BJ (cell line): ENCODE measurements around the gene ADGRV1. TPM values are rescaled to one million over a fixed set of nuclear protein-coding genes. Genes with fewer than 3 reads are reported as not detected.

ENCODE experiments used
- CTCF ChIA-PET: fragments of 350-600 bp; formaldehyde crosslinking; extraction: SDS; loops from one replicate; lab custom pipeline; 2021; ENCODE audit warnings: antibody characterized with exemption, inconsistent platforms; lab: Yijun Ruan, JAX
- POLR2A ChIA-PET: fragments of 300-600 bp; sonication (Branson Sonifier 250); formaldehyde crosslinking; extraction: SDS; loops from one replicate; lab custom pipeline; 2021; ENCODE audit warnings: antibody characterized with exemption; lab: Charles Lee
- DNase-seq: peaks from one replicate; pipeline ENCODE4 v3.0.0-alpha.2; 2011; ENCODE audit warnings: low read depth
- H3K27me3 ChIP-seq: 2 replicates; pipeline ENCODE4 v1.6.0; 2011; ENCODE audit warnings: low read length; ENCODE audit not compliant: control insufficient read depth, insufficient read depth
- H3K36me3 ChIP-seq: 2 replicates; pipeline ENCODE4 v1.5.1; 2011; ENCODE audit warnings: low read length; ENCODE audit not compliant: control insufficient read depth, insufficient read depth
- H3K4me3 ChIP-seq: 2 replicates; pipeline ENCODE4 v1.5.1; 2011; ENCODE audit warnings: low read depth, mild to moderate bottlenecking, control low read depth, low read length
- polyA plus RNA-seq: library from polyadenylated mRNA; depleted of rRNA; stranded (reverse); fragments of >200 nt; gene quantifications from 2 replicates; pipeline ENCODE4 v1.2.3, GENCODE V29; 2011
- TF ChIP-seq, protein P1 (sequence below): IDR thresholded peaks from 2 replicates; pipeline ENCODE4 v1.5.1; 2011; ENCODE audit warnings: low read depth, mild to moderate bottlenecking, control low read depth, inconsistent platforms, low read length, moderate library complexity; ENCODE audit not compliant: insufficient read depth

Gene ADGRV1
- polyA plus RNA-seq, 1 experiment: 0.15 TPM

DNA sequence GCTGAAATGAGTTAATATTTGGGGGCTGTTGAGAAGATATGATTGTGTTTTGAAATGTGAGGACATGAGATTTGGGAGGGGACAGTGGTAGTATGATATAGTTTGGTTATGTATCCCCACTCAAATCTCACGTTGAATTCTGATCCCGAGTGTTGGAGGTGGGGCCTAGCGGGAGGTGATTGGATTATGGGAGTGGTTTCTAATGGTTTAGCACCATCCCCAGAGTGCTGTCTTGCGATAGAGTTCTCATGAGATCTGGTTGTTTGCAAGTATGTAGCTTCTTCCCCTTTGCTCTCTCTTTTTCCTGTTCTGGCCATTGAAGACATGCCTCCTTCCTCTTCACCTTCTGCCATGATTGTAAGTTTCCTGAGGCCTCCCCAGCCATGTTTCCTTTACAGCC lies 438.5 kb downstream of the ADGRV1 start:
- ChIA-PET POLR2A (interaction anchor here (0.8 kb wide), 1 partner anchor 10 kb away, joined by 5 read pairs; no protein-coding TSS in a partner anchor), CTCF (interaction anchor here (0.9 kb wide), 1 partner anchor 30 kb away, joined by 3 read pairs; no protein-coding TSS in a partner anchor)
- Histone ChIP-seq H3K4me3 (no peak overlapping the region), H3K36me3 (no peaks in the 10 kb centered on the region), H3K27me3 (no peaks in the 10 kb centered on the region)
- no peak for DNase-seq
- TF ChIP-seq, protein P1, sequence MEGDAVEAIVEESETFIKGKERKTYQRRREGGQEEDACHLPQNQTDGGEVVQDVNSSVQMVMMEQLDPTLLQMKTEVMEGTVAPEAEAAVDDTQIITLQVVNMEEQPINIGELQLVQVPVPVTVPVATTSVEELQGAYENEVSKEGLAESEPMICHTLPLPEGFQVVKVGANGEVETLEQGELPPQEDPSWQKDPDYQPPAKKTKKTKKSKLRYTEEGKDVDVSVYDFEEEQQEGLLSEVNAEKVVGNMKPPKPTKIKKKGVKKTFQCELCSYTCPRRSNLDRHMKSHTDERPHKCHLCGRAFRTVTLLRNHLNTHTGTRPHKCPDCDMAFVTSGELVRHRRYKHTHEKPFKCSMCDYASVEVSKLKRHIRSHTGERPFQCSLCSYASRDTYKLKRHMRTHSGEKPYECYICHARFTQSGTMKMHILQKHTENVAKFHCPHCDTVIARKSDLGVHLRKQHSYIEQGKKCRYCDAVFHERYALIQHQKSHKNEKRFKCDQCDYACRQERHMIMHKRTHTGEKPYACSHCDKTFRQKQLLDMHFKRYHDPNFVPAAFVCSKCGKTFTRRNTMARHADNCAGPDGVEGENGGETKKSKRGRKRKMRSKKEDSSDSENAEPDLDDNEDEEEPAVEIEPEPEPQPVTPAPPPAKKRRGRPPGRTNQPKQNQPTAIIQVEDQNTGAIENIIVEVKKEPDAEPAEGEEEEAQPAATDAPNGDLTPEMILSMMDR: no peak

DNA sequence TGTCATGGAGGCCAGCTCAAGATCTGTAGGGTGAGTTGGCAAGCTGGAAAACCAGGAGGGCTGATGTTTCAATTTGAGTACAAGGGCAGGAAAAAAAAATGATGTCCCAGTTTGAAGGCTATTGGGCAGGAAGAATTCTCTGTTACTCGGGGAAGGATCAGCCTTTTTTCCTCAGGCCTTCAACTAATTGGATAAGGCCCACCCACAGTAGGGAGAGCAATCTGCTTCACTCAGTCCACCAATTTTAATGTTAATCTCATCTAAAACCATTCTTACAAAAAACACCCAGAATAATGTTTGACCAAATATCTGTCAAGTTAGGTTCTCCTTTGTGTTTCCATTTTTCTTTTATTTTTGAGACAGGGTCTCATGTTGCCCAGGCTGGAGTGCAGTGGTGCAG lies 442.1 kb downstream of the ADGRV1 start:
- H3K27me3 ChIP-seq: no peaks in the 10 kb centered on the region
- ChIA-PET CTCF (interaction anchor here (0.6 kb wide), 1 partner anchor 94 kb away, joined by 5 read pairs; no protein-coding TSS in a partner anchor), POLR2A (no interaction called here)
- H3K4me3 ChIP-seq: no peak overlapping the region
- no peaks in the 10 kb centered on the region for H3K36me3 ChIP-seq
- TF ChIP-seq, protein P1: no peak
- no peak for DNase-seq

DNA sequence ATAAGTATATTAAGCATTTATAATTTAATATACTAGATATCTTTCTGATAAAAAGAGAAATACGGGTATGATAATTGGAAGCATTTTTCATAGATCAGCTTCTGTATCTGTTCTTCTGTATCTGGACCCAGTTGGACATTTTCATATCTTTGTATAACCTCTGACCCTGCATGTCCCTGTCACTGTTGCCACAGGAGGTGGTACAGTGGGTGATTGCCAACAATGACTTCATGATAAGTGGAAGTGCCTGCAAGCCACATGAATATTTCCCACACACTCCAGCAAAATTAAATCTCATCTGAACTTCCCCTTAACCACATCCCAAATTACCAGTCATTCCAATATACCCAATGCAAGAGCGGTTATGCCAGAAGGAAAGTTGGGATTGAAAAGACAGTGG lies 448.1 kb downstream of the ADGRV1 start:
- ChIA-PET POLR2A (no interaction called here), CTCF (no interaction called here)

DNA sequence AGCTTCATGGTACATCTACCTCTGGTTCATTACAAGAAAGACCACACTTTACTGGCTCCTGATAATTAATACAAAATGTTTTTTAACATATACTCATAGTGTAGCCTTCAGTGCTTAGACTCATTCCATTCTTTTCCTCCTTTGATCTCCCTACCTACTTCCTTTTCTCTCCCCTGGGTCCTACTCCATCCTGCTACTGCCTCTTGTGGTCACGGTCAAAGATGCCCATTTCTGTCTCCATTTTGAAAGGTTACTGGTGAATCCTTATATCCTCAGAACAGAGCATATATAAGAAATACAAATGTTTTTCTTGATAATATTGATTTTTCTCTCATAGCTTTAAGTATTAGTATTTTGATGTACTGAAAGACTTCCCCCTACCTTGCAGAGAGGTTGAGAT lies 448.7 kb downstream of the ADGRV1 start:
- Histone ChIP-seq H3K36me3 (no peaks in the 10 kb centered on the region), H3K27me3 (no peaks in the 10 kb centered on the region), H3K4me3 (no peak overlapping the region)
- TF ChIP-seq, protein P1: no peak
- ChIA-PET CTCF (no interaction called here), POLR2A (no interaction called here)
- no peak for DNase-seq

More for the DNA sequence above, 448.1 kb downstream of the ADGRV1 start:
- TF ChIP-seq, protein P1: no peak
- Histone ChIP-seq H3K36me3 (no peaks in the 10 kb centered on the region), H3K4me3 (no peak overlapping the region), H3K27me3 (no peaks in the 10 kb centered on the region)
- no peak for DNase-seq

DNA sequence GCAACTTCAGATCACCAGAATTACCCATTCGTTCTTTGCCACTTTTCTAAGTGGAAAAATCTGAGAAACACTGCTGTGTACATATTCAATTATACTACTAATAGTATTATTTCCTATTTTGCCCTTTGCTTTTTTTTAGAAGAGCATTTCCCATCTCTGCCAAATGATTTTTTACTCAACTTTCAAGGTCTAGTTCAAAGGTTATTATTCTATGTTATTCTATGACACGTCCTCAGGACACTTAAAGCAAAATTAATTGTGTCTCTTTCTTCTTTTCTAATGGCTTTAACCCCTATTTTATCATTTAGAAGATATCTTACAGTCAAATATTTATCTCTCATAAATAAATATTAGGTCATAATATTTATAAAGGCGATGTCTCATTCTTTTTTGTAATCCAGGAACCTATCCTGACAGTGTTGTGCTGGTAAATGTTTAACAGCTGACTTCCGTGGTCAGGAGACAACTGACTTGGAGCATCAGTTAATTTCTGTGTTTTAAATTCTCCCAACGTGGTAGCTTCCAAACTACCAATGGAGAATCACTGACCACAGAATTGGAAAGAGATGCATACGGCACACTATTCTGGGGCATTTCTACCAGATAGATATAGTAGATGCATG lies 449.3 kb downstream of the ADGRV1 start:
- CTCF ChIA-PET: no interaction called here
- TF ChIP-seq, protein P1: no peak
- POLR2A ChIA-PET: no interaction called here
- no peak for DNase-seq
- H3K36me3 ChIP-seq: no peaks in the 10 kb centered on the region
- no peak overlapping the region for H3K4me3 ChIP-seq
- no peaks in the 10 kb centered on the region for H3K27me3 ChIP-seq
